Measurements from ENCODE around the gene MSANTD1. TPM values are rescaled to one million over a fixed set of nuclear protein-coding genes. Genes with fewer than 3 reads are reported as not detected.

The MSANTD1 gene
- total RNA-seq, 1 experiment from 2014 or later = 0.95 TPM

GRCh38 chr4:3285558-3286334 lies 36.8 kb downstream of the MSANTD1 start:
- Mint-ChIP-seq H3K27ac (ENCODE audit: unreplicated experiment) (no peak overlapping the region), H3K4me3 (ENCODE audit: unreplicated experiment) (no peak overlapping the region)
- BruUV-seq (replicated peaks) = no TSS peak

DNA sequence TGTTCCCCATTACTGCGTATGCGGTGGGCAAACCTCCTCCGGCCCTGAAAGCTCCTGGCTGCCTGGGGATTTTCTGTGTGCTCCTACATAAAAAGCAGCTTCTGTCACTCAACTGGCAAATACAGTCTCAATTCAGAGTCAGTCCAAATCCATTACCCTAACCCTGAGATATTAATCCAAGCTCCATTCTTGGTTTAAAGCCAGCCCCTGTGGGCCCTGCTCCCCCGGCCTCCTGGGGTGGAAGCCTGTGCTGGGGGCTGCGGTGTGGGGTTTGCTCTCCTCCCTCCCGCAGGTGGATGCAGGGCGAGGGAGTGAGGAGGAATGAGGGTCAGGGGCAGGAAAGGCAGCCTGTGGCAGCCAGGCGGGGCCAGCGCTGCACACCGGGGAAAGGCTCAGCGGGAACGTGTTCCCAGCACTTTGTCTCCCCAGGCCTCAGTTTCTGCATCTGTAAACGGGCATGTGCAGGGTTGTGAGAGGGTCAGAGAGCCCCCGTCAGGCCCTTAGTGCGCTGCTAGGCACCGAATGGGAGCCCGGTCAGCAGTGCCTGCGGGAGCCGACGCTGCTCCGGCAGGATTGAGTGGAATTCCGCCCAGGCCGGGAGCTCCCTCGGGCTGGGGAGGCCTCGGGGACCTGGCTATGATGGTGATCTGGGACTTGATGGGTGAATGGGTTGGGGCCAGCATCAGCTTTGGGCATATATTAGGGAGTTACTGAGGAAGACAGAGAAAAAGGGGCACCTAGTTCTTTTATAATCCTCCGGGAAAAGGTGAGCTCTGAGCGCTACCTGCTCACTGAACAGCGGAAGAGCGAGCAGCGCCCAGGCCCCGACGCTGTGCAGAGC lies 37.6 kb downstream of the MSANTD1 start:
- Mint-ChIP-seq H3K4me3 (ENCODE audit: unreplicated experiment) (no peak overlapping the region), H3K36me3 (ENCODE audit: insufficient read depth, unreplicated experiment) (no peaks in the 10 kb centered on the region), H3K27me3 (ENCODE audit: insufficient read depth, unreplicated experiment) (no peaks in the 10 kb centered on the region), H3K9me3 (ENCODE audit: unreplicated experiment) (no peaks in the 10 kb centered on the region), H3K27ac (ENCODE audit: unreplicated experiment) (no peak overlapping the region), H3K4me1 (ENCODE audit: low read depth, unreplicated experiment) (peaks cover 7% of the 10 kb centered on the region)
- Histone ChIP-seq H3K4me3 (ENCODE audit: low read depth, low read length) (no peak overlapping the region), H3K9me3 (0 out of 2 replicates have a peak, but pooled peaks cover under 1% of the 10 kb centered on the region), H3K27me3 (replicated peaks; ENCODE audit: control insufficient read depth, insufficient read depth, low read length) (no peaks in the 10 kb centered on the region), H3K4me1 (no peaks in the 10 kb centered on the region), H3K36me3 (ENCODE audit: control insufficient read depth, insufficient read depth, low read length) (no peaks in the 10 kb centered on the region)
- BruUV-seq (replicated peaks) = no TSS peak
- ChIA-PET POLR2A (no interaction called here), CTCF (no interaction called here)
- no peak for DNase-seq
- intact Hi-C loops (cut with micrococcal nuclease; ENCODE audit: unreplicated experiment) = no loop called here
- TF ChIP-seq, protein P1, sequence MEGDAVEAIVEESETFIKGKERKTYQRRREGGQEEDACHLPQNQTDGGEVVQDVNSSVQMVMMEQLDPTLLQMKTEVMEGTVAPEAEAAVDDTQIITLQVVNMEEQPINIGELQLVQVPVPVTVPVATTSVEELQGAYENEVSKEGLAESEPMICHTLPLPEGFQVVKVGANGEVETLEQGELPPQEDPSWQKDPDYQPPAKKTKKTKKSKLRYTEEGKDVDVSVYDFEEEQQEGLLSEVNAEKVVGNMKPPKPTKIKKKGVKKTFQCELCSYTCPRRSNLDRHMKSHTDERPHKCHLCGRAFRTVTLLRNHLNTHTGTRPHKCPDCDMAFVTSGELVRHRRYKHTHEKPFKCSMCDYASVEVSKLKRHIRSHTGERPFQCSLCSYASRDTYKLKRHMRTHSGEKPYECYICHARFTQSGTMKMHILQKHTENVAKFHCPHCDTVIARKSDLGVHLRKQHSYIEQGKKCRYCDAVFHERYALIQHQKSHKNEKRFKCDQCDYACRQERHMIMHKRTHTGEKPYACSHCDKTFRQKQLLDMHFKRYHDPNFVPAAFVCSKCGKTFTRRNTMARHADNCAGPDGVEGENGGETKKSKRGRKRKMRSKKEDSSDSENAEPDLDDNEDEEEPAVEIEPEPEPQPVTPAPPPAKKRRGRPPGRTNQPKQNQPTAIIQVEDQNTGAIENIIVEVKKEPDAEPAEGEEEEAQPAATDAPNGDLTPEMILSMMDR (IDR thresholded peaks at IDR 0.05; ENCODE audit: insufficient read depth in 1 of 2, low read depth in 1 of 2, low read length in 1 of 2, severe bottlenecking in 1 of 2, unreplicated experiment in 1 of 2) = no peak

More at GRCh38 chr4:3285558-3286334, 36.8 kb downstream of the MSANTD1 start:
- Histone ChIP-seq H3K4me3 (ENCODE audit: low read depth, low read length) (no peak overlapping the region), H3K36me3 (ENCODE audit: control insufficient read depth, insufficient read depth, low read length) (no peaks in the 10 kb centered on the region), H3K4me1 (no peaks in the 10 kb centered on the region), H3K27me3 (replicated peaks; ENCODE audit: control insufficient read depth, insufficient read depth, low read length) (no peaks in the 10 kb centered on the region), H3K9me3 (0 out of 2 replicates have a peak, but pooled peaks cover 3% of the 10 kb centered on the region)
- no peak for DNase-seq
- no peaks in the 10 kb centered on the region for H3K27me3 Mint-ChIP-seq (ENCODE audit: insufficient read depth, unreplicated experiment)
- TF ChIP-seq, protein P1 (IDR thresholded peaks at IDR 0.05; ENCODE audit: insufficient read depth in 1 of 2, low read depth in 1 of 2, low read length in 1 of 2, severe bottlenecking in 1 of 2, unreplicated experiment in 1 of 2) = no peak
- intact Hi-C loops (cut with micrococcal nuclease; ENCODE audit: unreplicated experiment) = no loop called here
- ChIA-PET CTCF (no interaction called here), POLR2A (no interaction called here)
- no peaks in the 10 kb centered on the region for H3K36me3 Mint-ChIP-seq (ENCODE audit: insufficient read depth, unreplicated experiment)
- peaks cover 5% of the 10 kb centered on the region for H3K4me1 Mint-ChIP-seq (ENCODE audit: low read depth, unreplicated experiment)
- H3K9me3 Mint-ChIP-seq (ENCODE audit: unreplicated experiment) = no peaks in the 10 kb centered on the region

GRCh38 chr4:3287271-3287971 lies 38.5 kb downstream of the MSANTD1 start:
- no peaks in the 10 kb centered on the region for H3K4me1 ChIP-seq
- H3K36me3 ChIP-seq (ENCODE audit: control insufficient read depth, insufficient read depth, low read length) = no peaks in the 10 kb centered on the region
- TF ChIP-seq, protein P1 (IDR thresholded peaks at IDR 0.05; ENCODE audit: insufficient read depth in 1 of 2, low read depth in 1 of 2, low read length in 1 of 2, severe bottlenecking in 1 of 2, unreplicated experiment in 1 of 2) = no peak
- Mint-ChIP-seq H3K4me1 (ENCODE audit: low read depth, unreplicated experiment) (peaks cover 7% of the 10 kb centered on the region), H3K36me3 (ENCODE audit: insufficient read depth, unreplicated experiment) (no peaks in the 10 kb centered on the region), H3K4me3 (ENCODE audit: unreplicated experiment) (no peak overlapping the region), H3K9me3 (ENCODE audit: unreplicated experiment) (no peaks in the 10 kb centered on the region), H3K27ac (ENCODE audit: unreplicated experiment) (no peak overlapping the region), H3K27me3 (ENCODE audit: insufficient read depth, unreplicated experiment) (no peaks in the 10 kb centered on the region)
- no TSS peak for BruUV-seq (replicated peaks)
- H3K4me3 ChIP-seq (ENCODE audit: low read depth, low read length) = no peak overlapping the region
- no peaks in the 10 kb centered on the region for H3K9me3 ChIP-seq
- no peaks in the 10 kb centered on the region for H3K27me3 ChIP-seq (replicated peaks; ENCODE audit: control insufficient read depth, insufficient read depth, low read length)
- POLR2A ChIA-PET = no interaction called here
- CTCF ChIA-PET = no interaction called here
- DNase-seq = no peak
- intact Hi-C loops (cut with micrococcal nuclease; ENCODE audit: unreplicated experiment) = no loop called here

Data from Caco-2 (cell line).